HL-60/S4 treated with phorbol 12-myristate 13-acetate at 8.2 ng/mL for 4 days and 3 days (cell line): ENCODE results near the gene GPD1L.

ENCODE experiments used
- in situ Hi-C: fragments of 300-500 bp; cut with MboI; formaldehyde crosslinking; loops from 2 replicates; pipeline ENCODE4 v1.15.0; 2022; ENCODE audit warnings: low sequenced_read_pairs

GPD1L gene

GRCh38 chr3:32132706-32133105 lies 26.3 kb downstream of the GPD1L start:
- in situ Hi-C loops, result no loop called here

GRCh38 chr3:32136703-32137102 lies 30.3 kb downstream of the GPD1L start:
- in situ Hi-C loops, result no loop called here

- in situ Hi-C loops, result no loop called here
Measured at GRCh38 chr3:32137870-32138269, 31.4 kb downstream of the GPD1L start.

- in situ Hi-C loops, result no loop called here
Measured at GRCh38 chr3:32138545-32139104, 32.2 kb downstream of the GPD1L start.

- in situ Hi-C loops, result no loop called here
Measured at GRCh38 chr3:32140943-32141342, 34.5 kb downstream of the GPD1L start.

- in situ Hi-C loops, result no loop called here
Measured at GRCh38 chr3:32143849-32144757, 37.7 kb downstream of the GPD1L start.

GRCh38 chr3:32146746-32147211 lies 40.4 kb downstream of the GPD1L start:
- in situ Hi-C loops, result no loop called here

- in situ Hi-C loops, result no loop called here
Measured at GRCh38 chr3:32147509-32147908, 41.1 kb downstream of the GPD1L start.

GRCh38 chr3:32147933-32148332 lies 41.5 kb downstream of the GPD1L start:
- in situ Hi-C loops, result no loop called here

- in situ Hi-C loops, result no loop called here
Measured at GRCh38 chr3:32148351-32148750, 41.9 kb downstream of the GPD1L start.

GRCh38 chr3:32153414-32154204 lies 47.2 kb downstream of the GPD1L start:
- in situ Hi-C loops, result no loop called here

- in situ Hi-C loops, result no loop called here
Measured at GRCh38 chr3:32154205-32154579, 47.8 kb downstream of the GPD1L start.

GRCh38 chr3:32155117-32155516 lies 48.7 kb downstream of the GPD1L start:
- in situ Hi-C loops, result no loop called here

GRCh38 chr3:32157600-32158264 lies 51.3 kb downstream of the GPD1L start:
- in situ Hi-C loops, result no loop called here

- in situ Hi-C loops, result no loop called here
Measured at GRCh38 chr3:32160706-32161214, 54.3 kb downstream of the GPD1L start.

GRCh38 chr3:32165442-32165841 lies 59.0 kb downstream of the GPD1L start:
- in situ Hi-C loops, result no loop called here

- in situ Hi-C loops, result no loop called here
Measured at GRCh38 chr3:32166654-32167053, 60.2 kb downstream of the GPD1L start.

GRCh38 chr3:32172420-32172819 lies 66.0 kb downstream of the GPD1L start:
- in situ Hi-C loops, result no loop called here

GRCh38 chr3:32175607-32176197 lies 69.3 kb downstream of the GPD1L start:
- in situ Hi-C loops, result no loop called here

GRCh38 chr3:32176989-32177701 lies 70.7 kb downstream of the GPD1L start:
- in situ Hi-C loops, result no loop called here
